ENCODE data around the gene ETS1.

Gene ETS1

DNA sequence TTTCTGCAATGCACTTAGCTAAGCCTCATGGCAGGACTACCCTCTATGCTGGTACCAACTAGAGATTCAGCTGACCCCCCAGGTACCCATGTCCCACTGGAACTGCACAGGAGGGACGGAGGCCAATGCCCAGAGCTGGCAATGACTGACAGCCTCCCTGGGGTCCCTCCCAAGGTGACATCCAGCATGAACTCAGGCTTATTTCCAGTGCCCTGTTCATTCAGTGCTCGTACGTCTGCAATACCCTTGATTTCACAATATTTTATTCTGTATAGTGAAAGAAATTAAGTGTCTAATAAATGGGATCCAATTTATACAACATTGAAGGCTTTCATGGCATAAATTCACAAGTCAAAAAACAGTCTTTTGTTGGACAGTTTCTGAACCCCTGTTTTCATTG is 20.2 kb downstream of the ETS1 start:
- DNase-seq, result no peak

GRCh38 chr11:128565881-128566280 is 21.5 kb downstream of the ETS1 start:
- no peak for DNase-seq

GRCh38 chr11:128564642-128565245 is 22.6 kb downstream of the ETS1 start:
- DNase-seq, result no peak

DNA sequence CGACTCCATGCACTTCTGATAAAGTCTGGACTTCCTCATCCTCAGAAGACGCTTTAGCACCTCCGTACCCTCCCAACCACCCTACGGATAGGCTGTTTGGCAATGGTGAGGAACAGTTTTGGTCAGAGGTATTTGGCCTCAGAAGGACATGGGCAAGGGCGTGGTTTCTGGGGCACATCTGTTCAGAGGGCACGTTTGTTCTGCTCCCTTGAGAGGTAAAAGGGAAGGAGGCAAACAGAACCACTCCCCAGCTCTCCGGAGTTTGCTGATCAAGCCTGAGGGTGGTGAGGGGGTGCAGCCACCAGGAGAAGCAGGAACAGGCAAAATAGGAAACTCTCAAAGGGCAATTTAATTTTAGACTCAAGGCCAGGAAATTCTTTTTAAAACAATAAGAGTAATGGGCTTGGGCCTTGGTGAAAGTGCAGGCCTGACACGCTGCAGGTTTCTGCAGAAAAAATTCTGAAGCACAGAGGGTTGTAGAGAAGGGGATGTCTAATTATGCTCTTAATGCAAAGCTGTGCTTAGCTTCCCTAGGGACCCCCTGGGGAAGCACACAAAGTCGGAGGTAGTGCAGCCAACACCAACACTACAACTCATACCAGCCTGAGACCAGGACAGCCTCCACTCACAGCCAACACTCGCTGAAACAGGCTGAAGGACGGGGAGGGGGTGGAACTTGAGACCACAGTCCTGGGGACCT is 23.3 kb downstream of the ETS1 start:
- no peak for DNase-seq

- DNase-seq, result no peak
Observed at GRCh38 chr11:128563308-128563707, 24.1 kb downstream of the ETS1 start.

DNA sequence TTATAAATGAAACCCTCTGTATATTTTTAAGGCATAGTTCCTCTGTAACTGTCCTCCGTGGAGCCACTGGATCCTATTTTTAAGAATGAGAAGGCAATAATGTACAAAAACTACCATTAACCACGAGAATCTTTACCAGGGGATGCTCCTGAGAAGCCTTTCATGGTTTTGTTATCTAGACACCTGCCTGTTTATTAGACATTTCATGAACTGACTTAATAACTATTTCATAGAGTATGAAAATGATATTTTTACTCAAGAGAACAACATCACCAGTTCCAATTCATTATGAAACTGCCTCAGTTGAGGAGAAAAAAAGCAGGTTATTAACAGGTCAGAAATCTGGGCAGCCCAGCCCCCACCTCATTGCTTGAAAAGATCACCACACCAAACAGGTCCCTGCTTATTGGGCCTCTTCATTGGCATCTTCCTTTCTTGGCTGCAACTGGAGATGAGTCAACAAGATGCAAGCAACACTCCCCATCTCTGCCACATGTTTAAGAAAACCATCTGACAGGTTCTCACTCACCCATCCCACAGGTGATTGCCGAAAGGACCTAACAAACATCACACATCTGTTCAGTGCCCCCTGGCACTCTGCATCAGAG is 27.8 kb downstream of the ETS1 start:
- DNase-seq, result no peak

DNA sequence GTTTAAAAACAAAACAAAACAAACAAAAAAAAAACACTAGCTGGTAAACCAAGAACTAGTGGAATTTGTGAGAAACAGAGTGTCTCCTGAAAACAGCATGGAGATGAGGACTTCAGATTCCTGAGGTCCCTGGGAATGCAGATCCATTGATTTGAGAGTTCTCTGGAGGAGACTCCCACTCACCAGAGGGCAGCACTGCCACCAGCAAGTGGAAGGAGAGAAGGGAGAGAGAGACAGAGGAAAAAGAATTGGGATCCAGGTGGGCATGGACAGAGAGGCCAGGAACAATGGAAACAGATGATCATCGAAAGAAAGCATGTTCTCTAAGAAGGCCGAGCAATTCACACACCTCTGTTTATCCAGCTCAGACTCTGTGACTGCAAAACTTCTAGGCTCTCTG is 31.8 kb downstream of the ETS1 start:
- no peak for DNase-seq

DNA sequence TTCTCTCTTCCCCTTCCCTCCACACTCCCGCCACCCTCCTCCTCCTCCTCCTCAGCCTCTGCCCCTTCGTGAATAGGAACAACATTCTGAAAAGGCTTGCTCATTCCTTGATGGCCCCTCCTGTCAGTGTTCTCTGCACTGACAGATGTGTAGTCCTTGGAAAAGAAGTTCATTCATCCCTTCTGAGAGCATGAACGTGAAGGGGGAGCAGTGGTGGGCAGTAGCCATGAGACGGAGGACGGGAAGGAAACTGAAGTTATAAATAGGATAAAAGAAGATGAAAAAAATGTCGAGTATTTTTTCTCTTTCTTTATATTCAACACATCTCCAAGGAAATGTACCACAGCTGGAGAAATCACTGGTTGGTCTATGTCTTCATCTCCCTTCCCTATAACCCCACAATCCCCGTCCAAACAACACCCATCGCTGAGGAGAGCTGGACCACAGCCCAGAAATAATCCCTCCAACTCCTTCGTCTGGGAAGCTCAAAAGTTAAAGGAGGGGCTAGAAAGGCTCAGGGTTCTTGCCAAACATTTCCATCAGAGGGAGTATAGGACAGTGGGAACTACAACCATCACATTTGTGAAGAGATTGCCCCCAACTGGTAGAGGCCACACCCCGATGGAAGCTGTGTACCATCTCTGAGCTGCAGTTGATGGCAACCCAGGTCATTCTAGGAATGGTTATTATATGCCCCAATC is 33.5 kb downstream of the ETS1 start:
- DNase-seq, result no peak

- DNase-seq, result no peak
Observed at GRCh38 chr11:128552783-128553661, 34.3 kb downstream of the ETS1 start.

DNA sequence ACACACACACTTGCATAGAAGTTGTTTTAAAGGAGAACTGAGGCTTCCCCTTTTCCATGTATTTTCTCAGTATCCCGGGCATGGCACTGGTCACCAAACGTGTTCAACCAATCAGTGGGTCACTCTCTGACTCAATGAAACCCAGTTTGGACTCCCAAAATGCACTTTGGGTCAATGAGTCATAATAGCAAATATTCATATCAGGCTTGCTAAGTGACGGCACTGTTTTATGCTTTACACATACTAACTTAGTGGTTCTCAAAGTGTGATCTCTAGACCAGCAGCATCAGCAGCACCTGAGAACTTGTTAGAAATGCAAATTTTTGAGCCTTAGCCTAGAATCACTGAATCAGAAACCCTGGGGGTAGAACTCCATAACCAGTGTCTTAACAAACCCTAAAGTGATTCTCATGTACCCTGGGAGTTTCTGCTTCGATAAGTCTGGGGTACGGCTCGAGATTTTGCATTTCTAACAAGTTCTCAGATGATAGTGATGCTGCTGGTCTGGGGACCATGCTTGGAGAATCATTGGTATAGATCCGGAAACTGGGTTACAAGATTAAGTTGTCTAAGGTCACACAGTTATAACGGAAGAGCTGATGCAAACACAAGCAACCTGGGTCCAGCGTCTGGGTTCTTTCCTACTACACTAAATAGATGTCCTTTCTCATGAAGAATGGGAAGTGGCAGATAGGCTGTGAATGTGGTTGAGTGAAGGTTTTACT is 35.6 kb downstream of the ETS1 start:
- no peak for DNase-seq

DNA sequence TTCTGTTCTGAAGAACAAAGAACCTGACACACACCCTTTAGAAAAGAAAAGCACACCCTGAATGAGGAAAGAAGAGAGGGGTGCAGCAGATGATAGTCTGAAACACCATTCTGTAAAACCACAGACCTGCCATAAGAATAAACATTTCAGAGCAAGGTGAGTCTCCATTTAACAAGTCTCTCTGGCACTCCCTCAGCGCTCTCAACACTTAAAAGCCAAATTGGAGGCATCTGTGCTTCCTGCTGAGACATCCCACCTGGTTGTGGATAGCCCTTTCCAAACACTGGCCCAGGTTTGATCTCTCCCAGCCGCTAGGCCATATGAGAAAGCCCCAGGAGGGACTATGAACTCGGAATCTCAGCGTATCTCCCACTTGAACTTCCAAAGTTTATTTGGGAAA is 36.3 kb downstream of the ETS1 start:
- no peak for DNase-seq

GRCh38 chr11:128550261-128550821 is 37.0 kb downstream of the ETS1 start:
- no peak for DNase-seq

- DNase-seq, result no peak
Observed at GRCh38 chr11:128549256-128549944, 38.0 kb downstream of the ETS1 start.

DNA sequence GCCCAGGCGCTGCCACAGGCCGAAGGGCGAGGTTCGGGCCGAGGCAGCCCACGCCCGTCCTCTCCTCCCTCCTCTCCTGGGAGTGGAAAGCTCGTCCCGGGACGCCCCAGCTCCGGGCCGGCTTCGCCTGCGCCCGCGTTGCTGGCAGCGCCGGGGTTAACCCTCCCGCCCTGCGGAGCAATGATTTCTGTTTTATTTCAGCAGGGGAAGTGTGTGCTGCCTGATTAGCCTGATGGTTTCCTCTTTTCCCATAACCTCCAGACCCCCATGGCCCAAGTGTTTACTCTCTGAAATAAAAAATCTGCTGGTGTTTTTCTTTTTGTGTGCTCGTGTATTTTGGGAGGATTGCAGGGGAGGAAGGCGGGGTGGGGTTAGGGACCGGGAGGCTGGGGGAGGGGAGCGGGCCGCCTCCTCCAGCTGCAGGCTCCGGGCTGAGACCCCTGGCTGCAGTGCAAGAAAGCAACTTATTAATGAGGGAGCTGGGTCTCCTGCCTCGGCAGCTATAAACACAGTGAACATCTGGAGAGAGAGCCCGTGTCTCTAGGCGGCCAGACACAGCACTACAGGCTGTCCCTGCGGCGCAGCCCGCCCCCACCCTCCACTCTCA is 38.6 kb downstream of the ETS1 start:
- no peak for DNase-seq

DNA sequence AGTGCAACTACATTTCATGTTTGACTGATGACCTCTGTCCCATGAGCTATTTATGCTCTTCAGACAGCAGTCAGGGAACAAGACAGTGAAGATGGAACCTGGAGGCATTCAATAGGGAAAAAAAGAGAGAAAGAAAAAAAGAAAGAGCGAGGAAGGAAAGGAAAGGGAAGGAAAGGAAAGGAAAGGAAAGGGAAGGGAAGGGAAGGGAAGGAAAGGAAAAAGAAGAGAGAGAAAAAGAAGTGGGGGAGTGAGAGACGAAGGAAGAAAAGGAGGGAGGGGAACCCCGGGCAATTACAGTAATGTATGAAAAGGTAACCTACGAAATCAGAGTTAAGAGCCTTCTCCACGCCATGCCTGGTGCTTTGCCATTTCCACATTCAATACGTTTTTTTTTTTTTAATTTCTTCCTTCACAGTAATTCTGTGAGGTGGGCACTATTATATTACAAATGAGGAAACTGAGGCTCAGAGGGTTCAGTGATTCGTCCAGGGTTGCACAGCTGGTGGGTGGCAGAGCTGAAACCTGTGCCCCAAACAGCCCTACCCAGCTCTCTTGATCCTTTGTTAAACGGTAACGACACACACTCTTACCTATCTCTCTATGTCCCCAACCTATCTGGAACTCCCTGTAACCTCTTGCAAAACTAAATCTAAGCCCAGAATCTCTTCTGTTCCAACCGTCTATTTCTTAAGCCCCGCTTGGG is 39.3 kb downstream of the ETS1 start:
- no peak for DNase-seq

- DNase-seq, result no peak
Observed at GRCh38 chr11:128546916-128547315, 40.4 kb downstream of the ETS1 start.

DNA sequence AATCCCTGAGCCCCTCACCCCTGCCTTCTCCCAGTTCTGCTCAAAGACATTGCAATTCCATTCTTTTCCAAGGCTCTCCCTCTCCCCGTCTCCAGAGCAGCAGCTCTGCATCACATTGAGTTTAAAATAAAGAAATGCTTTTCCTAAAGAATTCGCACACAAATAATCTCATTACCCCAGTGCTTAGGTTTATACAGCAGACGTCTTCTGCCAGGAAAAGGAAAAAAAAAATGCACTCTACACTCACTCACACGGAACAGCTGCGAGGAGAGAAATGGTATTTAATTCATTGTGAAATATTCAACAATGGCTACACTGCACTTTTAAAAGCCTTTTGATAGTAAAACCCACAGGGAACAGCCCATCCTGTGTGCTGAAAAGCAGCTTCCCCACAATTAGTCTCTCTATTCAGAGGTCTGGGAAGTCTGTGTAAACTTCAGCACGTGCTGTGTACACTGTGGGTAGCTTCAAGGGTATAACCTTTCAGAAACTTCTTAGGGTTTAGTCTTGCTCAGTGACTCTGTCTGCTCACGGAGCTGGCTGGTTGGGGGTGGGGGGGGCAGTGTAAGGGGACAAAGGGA is 42.8 kb downstream of the ETS1 start:
- no peak for DNase-seq

GRCh38 chr11:128540469-128540868 is 46.9 kb downstream of the ETS1 start:
- DNase-seq, result no peak

DNA sequence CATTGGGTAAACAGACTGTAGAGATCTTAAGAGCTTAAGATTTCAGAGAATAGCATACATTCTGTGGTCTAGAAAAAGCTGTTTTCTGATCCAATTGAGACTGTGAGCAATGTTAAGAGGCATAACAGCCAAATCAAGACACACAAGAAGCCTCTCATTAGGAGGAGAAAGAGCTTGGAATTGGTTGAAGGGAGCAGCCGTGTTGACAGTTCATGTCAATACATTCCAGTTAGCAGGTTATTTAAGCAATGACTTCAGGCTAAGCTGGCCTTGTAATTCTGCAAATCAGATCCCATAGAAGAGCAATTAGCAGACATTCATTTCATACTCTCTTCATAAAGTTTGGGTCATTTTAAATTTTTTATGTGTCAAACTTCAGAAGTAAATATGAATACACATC is 50.9 kb downstream of the ETS1 start:
- no peak for DNase-seq

All from SW 1271 (cell line).